ENCODE results near the gene DBH.
"Not testable (repeated sequence)": the region's sequence is repeated elsewhere in the genome, so short reads cannot be mapped to it uniquely, and the experiment has no call there.

Gene DBH

DNA sequence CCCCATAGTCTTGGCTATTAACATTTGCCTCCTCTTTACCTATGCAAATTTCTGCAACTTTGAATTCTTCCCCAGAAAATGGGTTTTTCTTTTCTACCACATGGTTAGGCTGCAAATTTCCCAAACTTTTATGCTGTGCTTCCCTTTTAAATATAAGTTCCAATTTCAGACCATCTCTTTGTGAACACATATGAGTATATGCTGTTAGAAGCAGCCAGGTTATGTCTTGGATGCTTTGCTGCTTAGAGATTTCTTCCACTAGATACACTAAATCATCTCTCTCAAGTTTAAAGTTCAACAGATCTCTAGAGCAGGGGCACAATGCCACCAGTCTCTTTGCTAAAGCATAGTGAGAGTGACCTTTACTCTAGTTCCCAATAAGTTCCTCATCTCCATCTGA is 10.2 kb upstream of the DBH start:
- not testable (repeated sequence) for DNase-seq (ENCODE audit: low read depth)

DNA sequence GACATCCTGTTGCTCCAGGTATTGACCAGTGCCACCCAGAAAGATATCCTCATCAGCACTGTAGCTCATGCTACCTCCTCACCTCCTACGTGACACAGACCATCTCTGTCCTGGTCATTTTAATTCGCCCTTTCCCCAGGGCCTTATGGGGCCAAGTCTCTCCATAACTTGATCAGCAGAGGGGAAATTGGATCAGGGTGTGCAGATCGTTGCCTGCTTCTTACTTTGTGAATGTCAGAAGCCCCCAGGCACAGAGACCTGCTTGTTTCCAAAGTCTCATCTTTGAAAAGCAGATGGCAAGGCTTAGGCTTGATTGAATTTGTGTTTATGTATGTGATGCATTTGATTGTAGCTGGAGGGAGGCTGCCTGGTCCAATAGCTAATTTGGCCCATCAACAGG is 8.8 kb upstream of the DBH start:
- no peak for DNase-seq (ENCODE audit: low read depth)

DNA sequence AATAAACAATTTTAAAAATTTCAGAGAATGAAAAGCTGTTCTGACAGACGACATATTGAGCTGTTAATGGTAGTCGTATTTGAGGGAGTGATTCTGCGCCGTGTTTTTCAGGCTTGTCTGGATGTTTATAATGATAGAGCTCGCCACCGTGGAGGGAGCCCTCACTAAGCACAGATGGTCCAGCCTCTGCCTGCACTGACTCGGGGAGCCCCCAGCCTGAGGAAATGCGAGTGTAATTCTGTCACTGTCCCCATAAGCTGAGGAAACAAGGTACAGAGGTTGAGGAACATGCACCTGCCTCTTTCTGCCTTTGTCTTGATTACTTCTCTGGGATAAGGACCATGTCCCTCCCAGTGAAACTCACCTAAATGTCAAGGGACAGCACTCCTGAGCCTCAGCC is 7.4 kb upstream of the DBH start:
- no peak for DNase-seq (ENCODE audit: low read depth)

DNA sequence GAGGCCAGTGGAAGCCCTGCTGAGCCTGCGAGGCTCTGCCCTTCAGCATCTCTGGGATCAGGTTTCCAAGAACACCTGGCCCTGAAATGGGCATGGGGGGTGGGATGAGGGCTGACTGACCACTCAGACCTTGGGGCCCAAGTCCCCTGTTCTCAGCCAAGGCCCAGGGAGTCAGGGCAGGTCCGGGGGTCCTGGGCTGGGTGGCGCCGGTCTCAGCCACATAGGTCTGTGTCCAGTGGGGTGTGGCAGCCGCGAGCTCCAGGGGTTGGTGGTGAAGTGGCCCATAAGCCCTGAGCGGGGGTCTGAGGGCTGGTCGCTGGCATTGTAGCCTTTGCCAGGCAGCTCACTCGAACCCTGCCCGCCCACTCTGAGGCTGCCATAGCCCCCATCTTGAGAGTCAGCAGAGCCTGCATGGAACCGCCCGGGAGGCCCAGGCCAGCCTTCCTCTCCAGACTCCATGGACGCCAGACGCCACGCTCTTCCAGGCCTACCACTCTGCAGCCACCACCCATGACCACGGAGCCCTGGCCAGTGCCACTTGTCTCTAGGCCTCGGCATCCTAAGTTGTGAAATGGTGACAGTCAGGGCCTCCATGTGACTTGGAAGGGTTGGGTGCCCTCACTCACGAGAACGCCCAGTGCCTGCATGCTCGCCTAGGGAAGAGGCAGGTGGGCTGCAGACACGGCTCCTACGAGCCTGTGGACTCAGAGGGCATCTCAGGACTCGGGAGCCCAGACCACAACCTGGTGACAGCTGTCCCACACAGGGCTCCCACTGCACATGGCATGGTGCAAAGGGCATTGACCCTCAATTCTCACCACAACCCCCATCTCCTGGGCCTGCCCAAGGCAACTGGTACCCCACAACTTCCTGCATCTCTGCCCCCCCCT is 6.7 kb upstream of the DBH start:
- no peak for DNase-seq (ENCODE audit: low read depth)

DNA sequence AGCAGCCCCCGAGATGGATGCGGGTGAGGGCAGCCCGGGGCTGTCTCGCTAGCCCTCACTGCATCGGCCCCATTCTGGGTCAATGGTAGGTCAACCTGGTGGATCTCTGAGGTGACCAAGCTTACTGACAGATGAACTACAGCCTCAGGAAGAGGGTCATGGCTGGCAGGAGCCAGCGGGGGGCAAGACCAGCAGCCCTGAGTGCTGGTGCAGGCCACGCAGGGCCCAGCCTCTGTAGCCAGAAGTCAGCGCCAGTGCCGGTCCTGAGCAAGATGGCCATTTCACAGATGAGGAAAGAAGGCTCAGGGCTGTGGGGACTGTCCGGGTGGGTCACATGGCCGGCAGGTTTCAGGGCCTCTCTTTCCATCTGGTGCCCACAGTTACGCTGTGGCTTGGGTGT is 5.1 kb upstream of the DBH start:
- DNase-seq (ENCODE audit: low read depth) = no peak

DNA sequence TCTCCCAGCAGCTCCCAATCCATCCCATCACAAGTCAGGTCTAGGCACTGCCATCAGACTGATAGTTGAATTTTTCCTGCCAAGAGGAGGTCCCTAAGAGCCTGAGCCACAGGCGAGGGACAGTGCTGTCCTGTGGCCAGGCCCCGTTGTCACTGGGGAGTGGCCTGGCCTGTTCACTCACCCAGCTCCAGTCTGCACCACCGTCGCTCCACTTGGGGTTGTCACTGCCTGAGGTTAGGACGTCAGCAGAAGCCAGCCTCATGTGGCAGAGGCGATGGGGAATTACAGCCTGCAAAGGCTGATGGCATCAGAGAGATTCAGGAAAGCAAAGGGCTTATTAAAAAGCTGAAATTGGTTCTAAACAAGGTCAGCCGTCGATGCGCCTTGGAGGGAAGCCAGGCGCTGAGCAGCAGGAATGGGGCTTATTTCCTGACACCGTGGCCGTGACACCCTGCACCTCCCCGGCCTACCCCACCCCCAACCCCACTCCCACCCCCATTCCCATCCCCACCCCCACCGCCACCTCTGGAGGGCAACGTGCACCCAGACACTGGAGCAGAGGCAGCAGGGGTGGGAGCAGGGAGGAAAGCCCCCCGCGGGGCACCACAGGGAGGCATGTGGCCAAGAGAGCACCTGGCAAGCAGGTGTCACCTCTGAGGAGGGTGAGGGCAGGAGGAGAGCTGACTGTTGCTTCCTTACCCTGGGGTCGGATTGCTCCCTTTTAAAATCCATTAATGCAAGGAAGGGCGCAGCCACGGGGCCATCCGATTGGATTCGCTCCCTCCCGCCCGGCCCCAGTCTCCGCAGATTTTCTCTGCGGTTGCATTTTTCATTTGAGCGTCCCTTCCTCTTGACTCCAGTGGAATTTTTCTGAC is 3.1 kb upstream of the DBH start:
- no peak for DNase-seq (ENCODE audit: low read depth)

DNA sequence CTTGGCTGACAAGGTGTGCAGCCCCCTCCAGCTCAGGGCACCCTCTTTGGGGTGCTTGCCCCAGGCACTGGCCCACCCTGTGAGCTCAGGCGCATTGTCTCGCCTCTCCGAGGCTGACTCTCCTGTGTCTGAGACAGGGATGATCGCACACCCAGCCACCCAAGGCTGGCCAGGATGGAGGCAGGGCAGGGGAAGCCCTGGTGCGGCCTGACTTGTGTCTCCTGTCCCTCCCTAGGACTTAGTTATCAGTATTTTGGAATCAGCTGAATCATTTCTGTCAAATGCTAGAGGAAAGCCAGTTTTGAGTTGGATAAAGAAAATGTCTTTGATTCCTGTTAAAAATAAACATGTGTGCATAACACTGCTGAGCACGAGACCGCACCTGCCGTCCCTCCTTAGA is 2.5 kb upstream of the DBH start:
- no peak for DNase-seq (ENCODE audit: low read depth)

DNA sequence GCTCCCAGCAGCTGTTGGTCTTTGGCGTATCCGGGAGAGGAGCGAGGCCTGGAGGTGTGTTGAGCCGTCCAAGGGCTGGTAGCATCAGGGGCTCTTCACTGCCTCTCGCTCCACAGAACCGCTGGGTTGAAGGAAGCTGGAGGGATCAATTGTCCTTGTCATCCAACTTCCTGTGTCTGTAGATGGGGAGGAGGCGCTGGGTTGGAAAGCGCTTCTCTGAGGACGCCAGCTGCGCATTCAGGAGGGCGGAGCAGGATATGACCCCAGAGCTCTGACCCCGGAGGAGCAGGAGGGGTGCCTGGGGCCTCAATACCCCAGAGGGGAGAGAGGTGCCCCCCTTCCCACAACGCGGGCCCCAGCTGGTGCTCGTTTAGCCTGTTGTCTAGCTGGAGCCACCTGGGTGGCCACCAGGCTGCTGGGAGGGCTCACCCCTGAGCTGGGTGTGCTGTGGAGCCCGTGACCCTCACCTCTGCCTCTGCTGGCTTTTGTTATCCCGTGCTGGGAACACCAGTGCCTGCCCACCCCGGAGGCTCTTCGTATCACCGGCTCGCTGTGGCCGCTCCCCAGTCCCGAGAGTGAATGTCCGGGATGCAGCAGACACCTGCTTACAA is 2.0 kb upstream of the DBH start:
- DNase-seq (ENCODE audit: low read depth) = no peak

DNA sequence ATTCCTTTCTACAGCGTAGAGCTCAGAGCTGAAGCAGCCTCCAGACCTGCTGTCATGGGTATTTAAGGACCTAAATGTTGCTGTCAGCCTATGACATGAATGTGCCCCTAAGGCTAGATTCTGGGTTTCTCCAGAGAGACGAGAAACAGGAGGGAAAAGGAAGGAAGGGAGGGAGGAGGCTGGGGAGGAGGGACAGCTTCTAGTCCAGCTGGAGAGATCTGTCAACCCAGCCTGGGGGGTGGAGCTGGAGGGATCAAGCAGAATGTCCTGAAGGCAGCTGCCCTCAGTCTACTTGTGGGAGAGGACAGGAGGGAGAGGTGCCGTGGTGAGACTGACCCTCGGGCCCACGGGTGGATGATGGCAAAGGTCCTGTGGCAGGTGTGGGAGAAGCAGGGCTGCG is 1.1 kb upstream of the DBH start:
- no peak for DNase-seq (ENCODE audit: low read depth)

DNA sequence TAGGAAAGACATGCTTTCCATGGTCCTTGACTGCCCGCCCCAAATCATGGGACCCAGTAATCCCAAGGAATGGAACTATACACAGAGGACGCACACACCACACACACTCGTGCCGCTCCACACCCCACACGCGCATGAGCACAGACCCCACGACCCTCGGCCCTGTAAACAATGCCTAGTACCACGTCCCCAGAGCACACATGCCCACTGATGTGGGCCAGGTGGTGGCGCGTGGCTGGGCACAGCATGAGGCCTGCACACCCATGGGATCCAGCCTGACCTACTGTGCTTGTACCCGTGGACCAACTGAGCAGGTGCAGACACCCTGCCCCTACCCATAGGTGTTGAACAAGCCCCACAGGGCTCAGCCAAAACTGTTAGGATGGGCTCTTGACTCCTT is 739 bp downstream of the DBH start:
- no peak for DNase-seq (ENCODE audit: low read depth)

DNA sequence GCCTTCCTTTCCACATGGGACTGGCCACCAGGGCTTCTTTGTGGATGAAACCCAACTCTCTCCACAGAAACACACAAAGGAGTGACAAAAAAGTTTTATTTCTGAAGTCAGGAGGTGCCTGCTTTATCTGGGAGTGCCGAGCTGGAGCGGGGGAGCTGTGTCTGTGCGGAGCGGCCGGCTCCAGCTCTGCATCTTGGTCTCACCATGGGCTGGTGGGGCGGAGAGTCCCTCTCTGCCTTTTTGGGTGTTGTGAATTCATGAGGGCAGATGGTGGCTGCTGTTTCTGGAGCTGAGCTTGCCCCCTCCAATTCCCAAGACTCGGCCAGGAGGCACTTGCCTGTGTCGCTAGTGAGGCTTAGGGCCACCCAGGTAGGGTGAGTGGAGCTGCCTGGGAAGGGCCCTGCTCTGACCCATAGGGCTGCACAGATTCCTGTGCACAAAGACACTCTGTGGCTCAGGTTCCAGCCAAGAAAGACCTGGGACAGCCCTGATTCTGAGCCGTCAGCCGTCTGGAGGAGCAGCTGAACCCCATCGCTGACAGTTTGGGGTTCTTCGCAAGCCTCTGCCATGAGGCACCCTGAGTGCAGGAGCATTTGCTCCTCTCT is 1.4 kb downstream of the DBH start:
- no peak for DNase-seq (ENCODE audit: low read depth)

DNA sequence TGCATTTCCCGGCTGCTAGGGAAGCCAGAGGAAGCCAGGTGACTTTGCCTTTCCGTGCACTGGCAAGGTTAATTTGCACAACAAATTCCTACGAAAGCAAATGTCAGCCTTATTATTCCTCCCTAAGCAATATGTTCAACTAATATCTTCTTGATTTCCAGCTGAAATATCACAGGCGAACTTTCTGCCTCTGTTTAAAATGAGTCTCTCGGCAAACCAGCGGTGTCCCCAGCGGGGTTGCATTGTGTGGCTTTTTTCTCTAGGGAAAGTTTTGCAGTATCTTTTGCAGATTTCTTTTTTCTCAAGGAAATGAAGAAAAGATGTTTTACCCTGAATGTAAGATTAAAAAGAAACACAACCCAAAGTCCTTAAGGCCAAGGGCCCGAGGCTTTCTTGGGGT is 1.9 kb downstream of the DBH start:
- DNase-seq (ENCODE audit: low read depth) = no peak

DNA sequence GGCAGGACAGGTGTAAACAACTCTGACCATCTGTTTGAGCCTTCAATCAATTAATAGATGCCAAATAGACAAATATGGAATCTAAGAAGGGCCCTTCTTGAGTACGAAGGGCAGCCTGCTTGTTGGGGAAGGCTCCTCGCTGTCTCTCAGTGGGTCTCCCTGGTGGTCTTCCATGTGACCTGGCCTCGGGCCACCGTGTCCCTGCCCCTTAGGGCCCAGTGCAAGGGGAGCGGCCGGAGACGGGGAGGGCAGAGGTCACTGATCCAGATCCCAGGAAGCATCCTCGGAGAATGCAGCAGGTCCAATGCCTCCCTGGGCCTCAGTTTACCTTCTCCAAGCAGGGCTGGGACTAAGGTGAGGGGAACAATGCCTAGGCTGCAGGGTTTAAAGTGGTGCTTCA is 2.5 kb downstream of the DBH start:
- DNase-seq (ENCODE audit: low read depth) = no peak

DNA sequence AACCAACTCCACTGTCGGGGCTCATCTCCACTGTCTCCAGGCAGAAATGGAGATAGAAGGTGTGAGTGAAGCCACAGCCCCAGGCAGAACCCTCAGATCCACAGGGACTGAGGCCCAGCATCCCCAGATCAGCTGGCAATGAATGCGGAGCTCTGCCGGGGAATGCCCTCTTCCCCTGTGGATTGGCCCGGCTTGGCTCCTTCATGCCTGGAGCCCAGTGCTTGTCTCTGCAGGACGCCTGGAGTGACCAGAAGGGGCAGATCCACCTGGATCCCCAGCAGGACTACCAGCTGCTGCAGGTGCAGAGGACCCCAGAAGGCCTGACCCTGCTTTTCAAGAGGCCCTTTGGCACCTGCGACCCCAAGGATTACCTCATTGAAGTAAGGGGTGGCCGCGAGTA is 3.5 kb downstream of the DBH start:
- no peak for DNase-seq (ENCODE audit: low read depth)

DNA sequence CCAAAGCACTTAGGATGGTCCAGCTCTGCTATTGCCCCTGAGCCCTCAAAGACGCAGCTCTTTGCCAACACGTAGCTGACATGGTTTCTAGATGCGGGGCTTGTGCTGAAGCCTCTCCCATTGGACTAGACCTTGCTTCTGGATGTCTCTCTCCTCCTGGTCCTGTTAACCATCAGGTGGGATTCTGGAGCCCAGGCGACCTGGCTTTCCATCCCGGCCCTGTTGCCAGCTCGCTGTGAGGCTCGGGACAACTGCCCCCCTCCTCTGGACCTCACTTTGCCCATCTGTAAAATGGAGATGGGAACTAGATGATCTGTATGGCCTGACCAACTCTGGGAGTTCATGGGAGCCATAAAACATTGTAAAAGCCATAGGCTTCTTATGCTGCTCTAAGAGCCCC is 4.0 kb downstream of the DBH start:
- DNase-seq (ENCODE audit: low read depth) = no peak

DNA sequence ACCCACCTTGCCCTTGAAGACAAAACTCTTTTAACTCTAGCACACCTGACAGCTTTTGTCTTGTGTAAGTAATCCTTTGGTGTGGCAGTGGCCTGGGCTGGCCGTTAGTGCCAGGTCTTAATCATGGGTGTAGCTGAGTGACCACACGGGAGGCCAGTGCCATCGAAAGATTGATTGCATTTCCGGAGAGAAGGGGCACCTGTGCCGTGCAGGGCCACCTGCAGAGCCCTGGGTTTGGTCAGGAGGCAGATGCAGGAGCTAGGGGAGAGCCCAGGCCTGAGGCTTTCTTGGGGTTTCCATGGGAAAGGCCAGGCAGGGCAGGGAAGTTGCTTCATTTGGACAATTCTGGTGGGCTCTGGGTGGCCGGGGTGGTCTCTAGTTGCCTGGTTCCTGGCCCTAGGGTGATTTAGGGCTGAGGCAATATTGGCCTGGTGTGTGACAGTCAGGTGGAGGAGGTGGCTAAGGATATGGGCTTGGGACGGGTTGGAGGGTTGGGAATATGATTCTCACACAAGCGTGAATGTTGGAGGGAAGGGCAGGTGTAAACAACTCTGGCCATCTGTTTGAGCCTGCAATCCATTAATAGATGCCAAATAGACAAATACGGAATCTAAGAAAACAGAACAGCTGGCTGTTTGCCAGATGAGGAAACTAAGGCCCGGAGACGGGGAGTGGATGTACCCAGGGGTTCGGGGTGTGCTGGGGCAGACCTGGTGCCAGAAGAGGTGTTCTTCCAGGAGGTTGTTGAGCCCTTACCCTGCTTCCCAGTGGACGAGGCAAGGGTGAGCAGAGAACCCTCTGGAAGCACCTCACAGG is 4.6 kb downstream of the DBH start:
- no peak for DNase-seq (ENCODE audit: low read depth)

DNA sequence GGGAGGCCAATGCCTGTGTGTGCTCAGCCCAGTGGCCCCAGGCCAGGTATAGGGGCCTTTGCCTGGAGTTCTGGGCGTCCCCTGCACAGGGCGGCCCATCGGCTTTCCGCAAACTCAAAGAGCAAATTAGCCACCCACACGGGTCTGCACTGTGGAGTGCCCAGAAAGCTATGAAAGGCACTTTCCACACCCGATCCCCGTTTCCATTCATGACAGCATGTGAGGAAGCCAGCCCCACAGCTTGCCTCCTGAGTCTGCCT is 5.2 kb downstream of the DBH start:
- DNase-seq (ENCODE audit: low read depth) = no peak

DNA sequence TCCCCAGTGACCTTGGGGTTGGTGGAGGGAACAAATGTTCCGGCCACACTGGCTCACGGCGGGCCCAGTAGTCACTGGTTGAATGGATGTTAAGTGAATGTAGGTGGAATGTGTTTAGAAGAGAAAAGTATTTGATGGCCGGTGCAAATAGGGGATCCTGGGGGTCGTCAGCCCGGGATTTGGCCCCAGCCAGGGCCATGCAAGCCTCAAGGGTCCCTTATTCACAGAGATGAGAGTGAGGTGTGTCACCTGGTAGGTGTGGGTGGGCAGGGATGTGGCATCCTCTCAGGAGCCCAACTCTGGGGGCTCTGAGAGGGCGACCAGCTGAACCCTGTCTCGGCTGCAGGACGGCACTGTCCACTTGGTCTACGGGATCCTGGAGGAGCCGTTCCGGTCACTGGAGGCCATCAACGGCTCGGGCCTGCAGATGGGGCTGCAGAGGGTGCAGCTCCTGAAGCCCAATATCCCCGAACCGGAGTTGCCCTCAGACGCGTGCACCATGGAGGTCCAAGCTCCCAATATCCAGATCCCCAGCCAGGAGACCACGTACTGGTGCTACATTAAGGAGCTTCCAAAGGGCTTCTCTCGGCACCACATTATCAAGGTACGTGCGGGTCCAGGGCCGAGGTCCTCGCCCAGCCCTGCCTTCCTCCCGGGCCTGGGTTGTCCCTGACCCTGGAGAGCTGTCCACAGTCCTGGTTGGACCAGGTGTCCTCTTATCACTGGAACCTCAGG is 5.9 kb downstream of the DBH start:
- DNase-seq (ENCODE audit: low read depth) = no peak

DNA sequence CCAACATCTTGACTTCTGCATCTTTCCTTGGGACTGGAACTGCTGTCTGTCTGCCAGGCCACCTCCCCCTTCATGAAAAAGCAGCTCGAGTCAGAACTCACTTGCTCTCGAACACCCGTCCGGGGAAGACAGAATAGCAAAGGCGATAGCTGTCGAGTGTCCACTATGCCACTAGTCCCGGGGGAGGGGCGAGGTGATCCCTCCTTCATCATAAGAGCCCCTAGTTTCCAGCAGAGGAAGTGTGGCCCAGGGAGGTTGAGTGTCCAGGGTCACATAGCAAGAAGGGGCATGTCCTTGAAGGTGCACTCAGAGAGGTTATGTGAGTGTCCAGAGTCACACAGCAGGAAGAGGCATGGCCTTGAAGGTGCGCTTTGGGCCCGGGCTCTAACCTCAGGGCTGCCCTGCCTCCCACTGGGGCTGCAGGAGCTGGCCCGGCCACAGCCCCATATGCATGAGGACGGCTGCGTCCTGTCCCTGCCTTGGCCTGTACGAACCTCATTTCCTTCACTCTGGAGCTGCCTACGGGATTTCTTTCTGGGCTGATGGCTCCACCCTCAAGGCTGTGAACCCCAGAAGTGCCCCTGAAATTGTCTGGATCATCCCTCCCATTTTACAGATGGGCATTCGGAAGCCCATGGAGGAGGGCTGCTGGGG is 6.7 kb downstream of the DBH start:
- no peak for DNase-seq (ENCODE audit: low read depth)

DNA sequence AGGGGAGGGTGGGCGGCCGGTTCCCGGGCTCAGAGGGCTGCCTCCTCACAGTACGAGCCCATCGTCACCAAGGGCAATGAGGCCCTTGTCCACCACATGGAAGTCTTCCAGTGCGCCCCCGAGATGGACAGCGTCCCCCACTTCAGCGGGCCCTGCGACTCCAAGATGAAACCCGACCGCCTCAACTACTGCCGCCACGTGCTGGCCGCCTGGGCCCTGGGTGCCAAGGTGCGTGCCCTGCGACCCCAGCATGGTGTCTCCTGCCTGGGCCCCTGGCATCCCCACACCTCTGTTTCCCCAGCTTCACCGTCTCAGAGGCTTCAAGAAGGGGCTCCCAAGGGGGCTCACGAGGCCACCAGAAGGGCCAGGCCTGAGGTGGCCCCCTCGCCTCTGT is 7.2 kb downstream of the DBH start:
- DNase-seq (ENCODE audit: low read depth) = no peak

All from stimulated activated CD8-positive, alpha-beta memory T cell treated with anti-CD3 and anti-CD28 coated beads, Interleukin-7, amount 100 ng/mL, for 24 hours (primary cell).